BJ (cell line): Measurements from ENCODE around the gene ELAVL3. TPM values are rescaled to one million over a fixed set of nuclear protein-coding genes. Genes with fewer than 3 reads are reported as not detected.

Experiments used
- CTCF ChIA-PET: fragments of 350-600 bp; formaldehyde crosslinking; extraction: SDS; loops from one replicate; lab custom pipeline; 2021; ENCODE audit warnings: antibody characterized with exemption, inconsistent platforms; lab: Yijun Ruan, JAX
- POLR2A ChIA-PET: fragments of 300-600 bp; sonication (Branson Sonifier 250); formaldehyde crosslinking; extraction: SDS; loops from one replicate; lab custom pipeline; 2021; ENCODE audit warnings: antibody characterized with exemption; lab: Charles Lee
- DNase-seq: peaks from one replicate; pipeline ENCODE4 v3.0.0-alpha.2; 2011; ENCODE audit warnings: low read depth
- H3K27me3 ChIP-seq: 2 replicates; pipeline ENCODE4 v1.6.0; 2011; ENCODE audit warnings: low read length; ENCODE audit not compliant: control insufficient read depth, insufficient read depth
- H3K36me3 ChIP-seq: 2 replicates; pipeline ENCODE4 v1.5.1; 2011; ENCODE audit warnings: low read length; ENCODE audit not compliant: control insufficient read depth, insufficient read depth
- H3K4me3 ChIP-seq: 2 replicates; pipeline ENCODE4 v1.5.1; 2011; ENCODE audit warnings: low read depth, mild to moderate bottlenecking, control low read depth, low read length
- CTCF ChIP-seq: IDR thresholded peaks from 2 replicates; pipeline ENCODE4 v1.5.1; 2011; ENCODE audit warnings: low read depth, mild to moderate bottlenecking, control low read depth, inconsistent platforms, low read length, moderate library complexity; ENCODE audit not compliant: insufficient read depth
- polyA plus RNA-seq: library from polyadenylated mRNA; depleted of rRNA; stranded (reverse); fragments of >200 nt; gene quantifications from 2 replicates; pipeline ENCODE4 v1.2.3, GENCODE V29; 2011

ELAVL3 gene
- polyA plus RNA-seq, 1 experiment: not detected

DNA sequence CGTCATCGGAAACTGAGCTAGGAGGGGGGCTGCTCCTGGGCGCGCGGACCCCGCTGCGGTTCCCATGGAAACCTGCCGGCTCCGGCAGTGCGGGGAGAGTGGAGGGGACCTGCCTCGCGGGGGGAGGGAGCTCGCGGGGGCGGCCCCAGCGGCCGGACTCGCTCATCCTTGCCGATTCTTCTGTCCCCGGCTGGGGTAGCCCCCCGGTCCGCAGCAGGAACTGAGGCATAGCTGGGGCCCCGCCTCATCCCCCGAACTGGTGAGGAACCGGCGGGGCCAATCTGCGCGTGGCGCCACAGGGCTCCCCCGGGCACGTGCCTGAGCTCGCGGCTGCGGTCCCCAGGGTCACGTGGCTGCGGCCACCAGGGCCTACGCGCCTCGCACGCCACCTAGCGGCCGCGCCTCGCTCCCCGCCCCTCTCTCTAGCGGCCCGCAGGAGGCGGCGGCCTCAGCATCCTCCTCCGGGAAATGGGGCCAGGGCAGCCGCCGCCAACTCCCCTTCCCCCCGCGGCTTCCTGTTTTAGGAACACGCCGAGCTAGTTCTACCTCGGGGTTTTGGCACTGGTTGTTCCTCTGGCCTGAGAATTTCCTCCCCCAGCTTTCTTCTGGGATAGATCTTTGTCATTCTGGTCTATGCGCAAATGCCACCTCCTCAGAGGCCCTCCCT, 1.7 kb upstream of the ELAVL3 start:
- Histone ChIP-seq H3K27me3 (peaks cover 16% of the 10 kb centered on the region), H3K4me3 (peak overlapping the region; percentile 50), H3K36me3 (no peaks in the 10 kb centered on the region; the same call in 1 of the 2 replicates)
- POLR2A ChIA-PET: no interaction called here
- TF ChIP-seq CTCF: peak; percentile 74
- CTCF ChIA-PET: interaction anchor here (0.6 to 3.6 kb wide), 57 partner anchors 9 to 357 kb away, joined by 3 to 28 read pairs (median 5); partner anchors contain the start of genes CCDC159, DOCK6, ECSIT and EPOR
- DNase-seq: no peak

DNA sequence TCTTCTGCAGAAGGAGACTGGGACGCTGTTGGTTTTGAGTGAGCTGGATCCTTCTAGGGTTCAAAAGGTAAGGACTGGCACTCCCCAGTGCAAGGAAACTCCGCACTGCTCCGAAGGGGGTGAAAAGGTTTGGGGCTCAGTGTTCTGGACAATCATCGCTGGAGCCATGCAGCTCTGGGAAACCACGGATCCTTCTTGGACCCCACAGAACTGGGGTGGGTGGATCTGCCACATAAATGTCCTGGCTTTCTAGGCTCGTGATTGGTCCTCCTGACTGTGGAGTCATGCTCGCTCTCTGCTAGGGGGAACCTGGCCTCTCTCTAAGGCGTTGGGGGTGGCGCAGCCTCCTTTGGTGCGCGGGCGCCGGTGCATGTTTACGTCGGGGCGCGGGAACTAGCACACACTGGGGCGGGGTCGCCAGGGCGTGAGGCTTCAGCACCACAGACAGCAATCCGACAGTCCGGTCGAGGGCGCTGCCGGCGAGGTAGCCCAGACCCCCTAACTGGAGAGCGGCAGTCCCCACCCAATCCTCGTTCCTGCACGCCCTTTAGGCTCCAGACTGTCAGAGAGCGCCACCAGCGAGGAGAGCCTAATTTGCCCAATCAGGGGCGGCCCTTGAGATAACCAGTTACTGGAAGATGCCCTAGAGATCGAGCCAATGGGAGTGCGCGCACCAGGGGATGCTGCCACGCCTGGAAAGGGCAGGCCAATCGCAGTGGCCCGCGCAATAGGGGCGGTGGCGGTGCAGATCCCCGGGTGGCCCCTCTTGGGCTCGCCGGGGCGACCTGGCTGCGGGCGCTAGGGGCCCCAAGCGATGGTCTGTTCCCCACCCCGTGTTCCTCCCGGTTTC, 913 bp upstream of the ELAVL3 start:
- DNase-seq: peak; percentile 22

GRCh38 chr19:11479898-11480714, 740 bp downstream of the ELAVL3 start:
- ChIA-PET POLR2A (no interaction called here), CTCF (interaction anchor here (1.1 to 3.6 kb wide), 3 partner anchors 12 to 190 kb away, joined by 3 to 28 read pairs (median 9); no protein-coding TSS in a partner anchor)

More for the DNA sequence above, 913 bp upstream of the ELAVL3 start:
- Histone ChIP-seq H3K4me3 (peak overlapping the region; percentile 50), H3K27me3 (peaks cover 16% of the 10 kb centered on the region), H3K36me3 (no peaks in the 10 kb centered on the region; the same call in 1 of the 2 replicates)
- no peak for TF ChIP-seq CTCF
- ChIA-PET POLR2A (no interaction called here), CTCF (interaction anchor here (0.6 to 3.6 kb wide), 56 partner anchors 8 to 356 kb away, joined by 3 to 28 read pairs (median 4); partner anchors contain the start of genes CCDC159, DOCK6, ECSIT and EPOR)

GRCh38 chr19:11479090-11479897, 1.6 kb downstream of the ELAVL3 start:
- no peak for TF ChIP-seq CTCF
- Histone ChIP-seq H3K4me3 (no peak overlapping the region), H3K27me3 (peaks cover 16% of the 10 kb centered on the region), H3K36me3 (no peaks in the 10 kb centered on the region; the same call in 1 of the 2 replicates)
- ChIA-PET POLR2A (no interaction called here), CTCF (no interaction called here)
- DNase-seq: no peak

More at GRCh38 chr19:11479898-11480714, 740 bp downstream of the ELAVL3 start:
- no peak for TF ChIP-seq CTCF
- Histone ChIP-seq H3K27me3 (peaks cover 16% of the 10 kb centered on the region), H3K4me3 (no peak overlapping the region), H3K36me3 (no peaks in the 10 kb centered on the region; the same call in 1 of the 2 replicates)
- no peak for DNase-seq
